Hematopoietic multipotent progenitor cell treated with erythropoietin and hydrocortisone succinate and interleukin-3 and kit ligand, for 6 days (in vitro differentiated cells): ENCODE data around the gene LRRC25.
A peak's percentile ranks its signal among the peaks of the same experiment; 100 is the strongest.

ENCODE experiments used
- DNase-seq: peaks from one replicate; pipeline ENCODE4 v3.0.0-alpha.2; 2015

LRRC25 gene

GRCh38 chr19:18435842-18436670 lies 38.6 kb upstream of the LRRC25 start:
- no peak for DNase-seq

GRCh38 chr19:18435178-18435841 lies 37.9 kb upstream of the LRRC25 start:
- no peak for DNase-seq

- peak; percentile 65 for DNase-seq
These were observed 37.2 kb upstream of the LRRC25 start for GRCh38 chr19:18434411-18435175.

- peak; percentile 18 for DNase-seq
These were observed 36.4 kb upstream of the LRRC25 start for GRCh38 chr19:18433735-18434398.

GRCh38 chr19:18433015-18433691 lies 35.7 kb upstream of the LRRC25 start:
- peak; percentile 42 for DNase-seq

GRCh38 chr19:18432275-18433014 lies 35.0 kb upstream of the LRRC25 start:
- no peak for DNase-seq

- DNase-seq: no peak
These were observed 34.2 kb upstream of the LRRC25 start for GRCh38 chr19:18431351-18432197.

GRCh38 chr19:18430417-18431144 lies 33.2 kb upstream of the LRRC25 start:
- no peak for DNase-seq

- DNase-seq: no peak
These were observed 32.4 kb upstream of the LRRC25 start for GRCh38 chr19:18429717-18430416.

- peak; percentile 94 for DNase-seq
These were observed 31.6 kb upstream of the LRRC25 start for GRCh38 chr19:18428787-18429674.

GRCh38 chr19:18428173-18428786 lies 30.9 kb upstream of the LRRC25 start:
- no peak for DNase-seq

GRCh38 chr19:18427743-18428113 lies 30.3 kb upstream of the LRRC25 start:
- DNase-seq: no peak

- DNase-seq: no peak
These were observed 29.8 kb upstream of the LRRC25 start for GRCh38 chr19:18427080-18427742.

- no peak for DNase-seq
These were observed 29.0 kb upstream of the LRRC25 start for GRCh38 chr19:18426416-18426767.

GRCh38 chr19:18425515-18426415 lies 28.3 kb upstream of the LRRC25 start:
- DNase-seq: no peak

- no peak for DNase-seq
These were observed 27.6 kb upstream of the LRRC25 start for GRCh38 chr19:18424890-18425514.
